IPS-NIHi7 (cell line): ENCODE results near the gene PLVAP.

ENCODE experiments used
- DNase-seq: peaks from one replicate; pipeline ENCODE4 v3.0.0; 2012; ENCODE audit warnings: mixed read lengths; ENCODE audit errors: extremely low spot score

The PLVAP gene, protein sequence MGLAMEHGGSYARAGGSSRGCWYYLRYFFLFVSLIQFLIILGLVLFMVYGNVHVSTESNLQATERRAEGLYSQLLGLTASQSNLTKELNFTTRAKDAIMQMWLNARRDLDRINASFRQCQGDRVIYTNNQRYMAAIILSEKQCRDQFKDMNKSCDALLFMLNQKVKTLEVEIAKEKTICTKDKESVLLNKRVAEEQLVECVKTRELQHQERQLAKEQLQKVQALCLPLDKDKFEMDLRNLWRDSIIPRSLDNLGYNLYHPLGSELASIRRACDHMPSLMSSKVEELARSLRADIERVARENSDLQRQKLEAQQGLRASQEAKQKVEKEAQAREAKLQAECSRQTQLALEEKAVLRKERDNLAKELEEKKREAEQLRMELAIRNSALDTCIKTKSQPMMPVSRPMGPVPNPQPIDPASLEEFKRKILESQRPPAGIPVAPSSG

GRCh38 chr19:17376935-17377600 lies at the start of gene PLVAP:
Gene PLVAP, minus strand, starts transcription at chr19:17377342. Its CDS starts 54 bp downstream, at chr19:17377288.
- DNase-seq: no peak

DNA sequence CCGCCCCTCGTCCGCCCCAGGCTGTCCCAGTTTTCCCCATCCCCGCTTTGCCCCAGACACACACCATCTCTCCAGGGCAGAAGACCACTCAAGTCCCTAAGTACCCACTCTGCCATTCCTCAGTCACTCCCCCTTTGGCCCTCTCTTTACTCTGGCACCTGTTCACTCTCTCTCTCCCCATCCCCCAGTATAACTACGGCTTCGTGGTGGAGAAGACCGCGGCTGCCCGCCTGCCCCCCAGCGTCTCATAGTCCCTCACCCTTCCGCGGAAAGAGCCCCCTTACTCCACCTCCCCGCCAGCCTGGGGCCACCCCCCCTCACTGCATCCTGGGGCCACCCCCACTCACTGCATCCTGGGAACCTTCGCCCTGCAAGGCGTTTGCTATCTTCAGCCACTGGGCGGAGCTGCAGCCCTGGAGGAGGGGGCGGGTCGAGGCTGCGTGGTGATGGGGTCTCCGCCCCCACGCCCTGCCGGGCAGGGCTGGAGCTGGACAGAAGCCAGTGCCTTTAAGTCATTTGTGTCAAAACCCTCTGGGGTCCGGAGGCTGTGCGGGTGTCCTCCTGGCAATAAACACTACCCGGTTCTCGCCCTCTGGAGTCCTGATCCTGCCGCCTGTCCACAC lies 47.7 kb upstream of the PLVAP start:
- DNase-seq: peak; percentile 93

GRCh38 chr19:17423429-17424208 lies 46.5 kb upstream of the PLVAP start:
- DNase-seq: no peak

DNA sequence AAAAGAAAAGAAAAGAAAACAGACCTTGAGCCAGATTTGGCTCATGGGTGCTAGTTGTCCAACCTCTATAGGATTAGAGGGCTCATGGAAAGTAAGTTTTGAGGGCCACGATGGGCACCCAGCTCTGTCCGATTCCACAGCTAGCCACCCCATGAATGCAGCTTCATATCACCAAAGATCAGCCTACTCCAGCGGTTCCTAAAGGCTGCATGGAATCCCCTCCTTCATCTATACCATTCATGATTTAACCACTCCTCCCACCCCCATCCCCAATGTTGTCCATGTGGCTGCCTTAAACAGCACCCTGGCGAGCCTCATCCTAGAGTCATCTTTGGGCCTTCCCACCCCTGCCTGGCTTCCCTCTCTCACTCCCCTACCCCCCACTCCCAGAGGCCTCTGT lies 44.8 kb upstream of the PLVAP start:
- DNase-seq: no peak

- peak; percentile 58 for DNase-seq
Measured at GRCh38 chr19:17420475-17420924, 43.4 kb upstream of the PLVAP start.

GRCh38 chr19:17419621-17420474 lies 42.7 kb upstream of the PLVAP start, which contains the start of gene MVB12A:
Gene MVB12A, plus strand, starts transcription at chr19:17420047. Its CDS starts 89 bp downstream, at chr19:17420136.
- DNase-seq: peak; percentile 97

DNA sequence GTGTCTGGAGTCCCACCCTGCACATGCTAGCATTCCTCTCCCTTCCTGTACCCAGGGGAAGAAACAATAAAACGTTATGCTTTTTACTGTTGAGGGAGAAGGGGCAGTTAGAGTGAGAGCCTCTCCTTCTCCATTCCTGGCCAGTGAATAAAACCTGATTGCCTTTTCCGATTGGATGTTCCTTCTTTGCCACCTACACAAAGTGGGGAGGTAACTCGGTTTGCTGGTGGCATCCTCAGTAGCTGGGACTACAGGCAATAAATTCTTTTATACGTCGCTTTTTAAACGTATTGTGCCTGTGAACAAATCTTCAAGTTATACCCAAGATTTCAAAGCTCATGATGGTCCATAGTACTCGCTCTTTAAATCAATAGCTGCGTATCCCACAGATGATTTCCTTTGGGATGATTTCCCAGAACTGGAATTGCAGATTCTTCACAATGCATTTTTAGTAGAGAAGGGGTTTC lies 42.0 kb upstream of the PLVAP start:
- no peak for DNase-seq

DNA sequence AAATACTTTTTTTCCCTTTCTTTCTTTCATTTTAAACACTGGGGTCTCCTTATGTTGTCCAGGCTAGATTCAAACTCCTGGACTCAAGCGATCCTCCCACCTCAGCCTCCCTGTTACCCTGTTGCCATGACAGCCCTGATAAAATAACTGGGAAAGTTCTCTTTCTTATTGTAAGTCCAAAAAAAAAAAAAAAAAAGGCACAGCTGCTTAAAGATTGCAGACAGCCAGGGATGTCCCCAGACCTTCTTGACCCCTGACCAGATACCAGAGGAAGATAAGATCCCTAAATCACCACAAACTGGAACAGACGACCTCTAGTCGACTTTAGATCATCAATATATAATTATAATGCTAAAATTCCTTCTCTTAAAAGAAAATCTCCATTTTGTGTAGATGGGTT lies 41.6 kb upstream of the PLVAP start:
- DNase-seq: no peak

- DNase-seq: no peak
Measured at GRCh38 chr19:17415121-17415520, 38.0 kb upstream of the PLVAP start.

DNA sequence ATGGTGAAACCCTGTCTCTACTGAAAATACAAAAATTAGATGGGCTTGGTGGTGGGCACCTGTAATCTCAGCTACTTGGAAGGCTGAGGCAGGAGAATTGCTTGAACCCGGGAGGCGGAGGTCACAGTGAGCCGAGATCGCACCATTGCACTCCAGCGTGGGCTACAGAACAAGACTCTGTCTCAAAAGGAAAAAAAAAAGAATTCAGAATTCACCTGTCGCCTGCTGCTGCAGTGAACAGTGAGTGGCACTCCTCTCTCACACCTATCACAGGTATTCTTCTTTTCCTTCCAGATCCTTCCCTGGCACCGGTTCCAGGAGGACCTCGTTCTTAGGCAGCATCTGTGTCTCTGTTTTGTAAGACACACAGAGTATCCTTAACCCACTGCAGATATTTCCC lies 37.0 kb upstream of the PLVAP start:
- DNase-seq: no peak

GRCh38 chr19:17411801-17412200 lies 34.7 kb upstream of the PLVAP start:
- no peak for DNase-seq

GRCh38 chr19:17409990-17410389 lies 32.8 kb upstream of the PLVAP start:
- no peak for DNase-seq

- no peak for DNase-seq
Measured at GRCh38 chr19:17406887-17407196, 29.7 kb upstream of the PLVAP start.

DNA sequence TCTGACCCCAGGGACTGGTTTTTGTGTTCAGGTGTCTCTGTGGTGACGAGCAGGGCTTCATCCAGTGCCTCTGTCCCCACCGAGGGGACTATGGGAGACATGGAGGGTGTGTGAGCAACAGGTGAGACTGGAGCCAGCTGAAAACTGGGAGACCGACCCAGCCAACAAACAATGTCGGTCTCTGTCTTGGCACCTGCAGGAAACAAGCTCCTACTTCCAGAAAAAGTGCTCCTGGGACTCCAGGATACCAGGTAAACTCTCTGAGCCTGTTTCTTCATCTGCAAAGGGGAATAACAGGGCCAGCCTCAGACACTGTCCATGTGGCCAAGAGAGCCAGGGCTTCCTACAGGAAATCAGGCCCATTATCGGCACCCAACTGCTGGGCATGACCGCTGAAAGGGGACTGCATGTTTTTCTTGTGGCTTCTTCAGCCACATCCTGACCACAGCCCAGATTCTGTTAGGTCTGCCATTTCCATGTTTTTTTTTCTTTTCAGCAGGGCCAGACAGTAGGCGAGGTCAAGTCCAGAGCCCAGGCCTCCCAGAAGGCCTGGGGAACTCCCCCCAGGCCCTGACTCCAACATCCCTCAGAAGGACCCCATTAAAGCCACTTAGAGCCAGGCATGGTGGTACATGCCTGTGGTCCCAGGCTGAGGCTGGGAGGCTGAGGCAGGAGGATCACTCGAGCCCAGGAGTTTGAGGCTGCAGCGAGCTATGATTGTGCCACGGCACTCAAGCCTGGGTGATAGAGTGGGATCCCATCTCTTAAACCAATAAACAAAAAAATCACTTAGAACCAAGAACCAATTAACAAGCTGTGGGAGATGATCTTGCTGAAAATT lies 29.1 kb upstream of the PLVAP start:
- DNase-seq: no peak

GRCh38 chr19:17405250-17406045 lies 28.3 kb upstream of the PLVAP start, which contains the start of gene BST2:
Gene BST2, minus strand, starts transcription at chr19:17405630. Its CDS starts 55 bp downstream, at chr19:17405575.
- DNase-seq: peak; percentile 68

- DNase-seq: no peak
Measured at GRCh38 chr19:17404621-17405249, 27.6 kb upstream of the PLVAP start.

- DNase-seq: peak; percentile 32
Measured at GRCh38 chr19:17404015-17404414, 26.9 kb upstream of the PLVAP start.
